Uterus (tissue), 4 donors: ENCODE results near the gene AREL1. TPM values are rescaled to one million over a fixed set of nuclear protein-coding genes. Genes with fewer than 3 reads are reported as not detected.

Experiments used
- DNase-seq, 2 donors: peaks; one replicate each; pipeline ENCODE4 v3.0.0-alpha.2; 2019 to 2020
- H3K27ac ChIP-seq, 2 donors: fragments of 200-600 bp; sonication (generic); 1 replicate in 1 of 2; 2 replicates in 1 of 2; pipeline ENCODE4 v1.5.1; 2016 to 2018
- H3K27me3 ChIP-seq, 2 donors: fragments of 200-600 bp; sonication (generic); one replicate each; pipeline ENCODE4 v1.5.1; 2018 to 2019; ENCODE audit warnings: control low read depth in 1 of 2
- H3K36me3 ChIP-seq, 2 donors: fragments of 200-600 bp; sonication (generic); one replicate each; pipeline ENCODE4 v1.5.1; 2019; ENCODE audit warnings: control low read depth in 1 of 2
- H3K4me1 ChIP-seq, 2 donors: fragments of 200-600 bp; sonication (generic); one replicate each; pipeline ENCODE4 v1.5.1; 2018 to 2019; ENCODE audit warnings: control low read depth in 1 of 2
- H3K4me3 ChIP-seq, 2 donors: fragments of 200-600 bp; sonication (generic); 1 replicate in 1 of 2; 2 replicates in 1 of 2; pipeline ENCODE4 v1.5.1; 2018 to 2019; ENCODE audit warnings: mild to moderate bottlenecking in 1 of 2
- H3K9me3 ChIP-seq, 2 donors: fragments of 200-600 bp; sonication (generic); one replicate each; pipeline ENCODE4 v1.5.1; 2019; ENCODE audit warnings: control low read depth in 1 of 2
- POLR2A ChIP-seq, 2 donors: fragments of 450-650 bp; IDR thresholded peaks; one replicate each; pipeline ENCODE4 v1.6.1; 2016; ENCODE audit warnings: antibody characterized with exemption in 2 of 2, mild to moderate bottlenecking in 1 of 2, moderate library complexity in 1 of 2
- intact Hi-C: fragments of 100-400 bp; cut with DNase I; formaldehyde crosslinking; loops from one replicate; pipeline ENCODE4 v1.15.1; 2023; ENCODE audit warnings: low total_unique reads
- total RNA-seq, 4 donors: library from RNA; depleted of rRNA in 3 of 4; stranded (reverse); fragments of >200 nt in 3 of 4; gene quantifications; one replicate each; pipeline versions ENCODE4 v1.1.0 to v1.2.4, GENCODE V29; 2014 to 2023
- TF ChIP-seq, protein P1 (sequence below), 4 experiments: fragments of 200-600 bp in 2 of 4; fragments of 450-650 bp in 2 of 4; sonication (generic) in 2 of 4; IDR thresholded peaks; one replicate each; pipeline ENCODE4 v1.5.1; 2016 to 2019; ENCODE audit warnings: antibody characterized with exemption in 4 of 4, mild to moderate bottlenecking in 2 of 4, moderate library complexity in 1 of 4
- donor health status: DM: yes; HTN: yes; CAD: no.

AREL1 gene
- total RNA-seq, 4 donors from 2014 or later = 2.1 to 33.8 (median 22.3) TPM

DNA sequence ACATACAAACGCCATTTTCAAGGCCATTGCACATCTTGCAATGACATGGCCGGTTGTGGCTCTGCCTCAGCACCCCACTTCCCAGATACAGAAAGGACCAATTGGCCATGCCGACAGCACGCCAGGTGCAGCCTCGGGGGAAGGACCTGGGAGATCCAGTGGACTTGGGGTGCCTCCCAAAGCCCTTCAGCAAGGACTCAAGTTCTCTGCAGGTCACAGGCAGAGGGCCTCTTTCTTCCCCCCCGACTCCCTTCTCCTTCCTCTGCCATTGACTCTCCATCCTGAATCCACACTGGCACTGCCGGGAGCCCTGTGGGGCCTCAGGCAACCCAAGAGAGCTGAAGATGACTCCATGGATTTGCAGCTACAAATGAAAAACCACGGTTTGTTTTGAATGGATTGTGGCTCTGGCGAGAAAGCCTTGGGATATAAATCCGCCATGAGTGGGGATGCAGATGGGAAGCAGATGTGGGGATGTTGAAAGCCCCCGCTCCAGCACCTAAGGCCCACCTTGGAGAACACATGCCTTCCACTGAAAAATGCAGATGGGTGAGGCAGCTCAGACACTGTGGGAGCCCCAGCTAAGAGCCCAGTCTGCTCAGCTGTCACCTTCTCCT lies 65.7 kb downstream of the AREL1 start:
- Histone ChIP-seq H3K4me3 (no peak overlapping the region), H3K4me1 (peaks cover 6 to 18% of the 10 kb centered on the region in 2 donors), H3K27me3 (no peaks in the 10 kb centered on the region), H3K9me3 (no peaks in the 10 kb centered on the region), H3K27ac (peak overlapping the region in 1 of 2 donors; percentile 8), H3K36me3 (no peaks in the 10 kb centered on the region)
- DNase-seq = no peak
- intact Hi-C loops = no loop called here
- no peak for TF ChIP-seq POLR2A (IDR thresholded peaks at IDR 0.05)
- TF ChIP-seq, protein P1, sequence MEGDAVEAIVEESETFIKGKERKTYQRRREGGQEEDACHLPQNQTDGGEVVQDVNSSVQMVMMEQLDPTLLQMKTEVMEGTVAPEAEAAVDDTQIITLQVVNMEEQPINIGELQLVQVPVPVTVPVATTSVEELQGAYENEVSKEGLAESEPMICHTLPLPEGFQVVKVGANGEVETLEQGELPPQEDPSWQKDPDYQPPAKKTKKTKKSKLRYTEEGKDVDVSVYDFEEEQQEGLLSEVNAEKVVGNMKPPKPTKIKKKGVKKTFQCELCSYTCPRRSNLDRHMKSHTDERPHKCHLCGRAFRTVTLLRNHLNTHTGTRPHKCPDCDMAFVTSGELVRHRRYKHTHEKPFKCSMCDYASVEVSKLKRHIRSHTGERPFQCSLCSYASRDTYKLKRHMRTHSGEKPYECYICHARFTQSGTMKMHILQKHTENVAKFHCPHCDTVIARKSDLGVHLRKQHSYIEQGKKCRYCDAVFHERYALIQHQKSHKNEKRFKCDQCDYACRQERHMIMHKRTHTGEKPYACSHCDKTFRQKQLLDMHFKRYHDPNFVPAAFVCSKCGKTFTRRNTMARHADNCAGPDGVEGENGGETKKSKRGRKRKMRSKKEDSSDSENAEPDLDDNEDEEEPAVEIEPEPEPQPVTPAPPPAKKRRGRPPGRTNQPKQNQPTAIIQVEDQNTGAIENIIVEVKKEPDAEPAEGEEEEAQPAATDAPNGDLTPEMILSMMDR (IDR thresholded peaks at IDR 0.05) = no peak

DNA sequence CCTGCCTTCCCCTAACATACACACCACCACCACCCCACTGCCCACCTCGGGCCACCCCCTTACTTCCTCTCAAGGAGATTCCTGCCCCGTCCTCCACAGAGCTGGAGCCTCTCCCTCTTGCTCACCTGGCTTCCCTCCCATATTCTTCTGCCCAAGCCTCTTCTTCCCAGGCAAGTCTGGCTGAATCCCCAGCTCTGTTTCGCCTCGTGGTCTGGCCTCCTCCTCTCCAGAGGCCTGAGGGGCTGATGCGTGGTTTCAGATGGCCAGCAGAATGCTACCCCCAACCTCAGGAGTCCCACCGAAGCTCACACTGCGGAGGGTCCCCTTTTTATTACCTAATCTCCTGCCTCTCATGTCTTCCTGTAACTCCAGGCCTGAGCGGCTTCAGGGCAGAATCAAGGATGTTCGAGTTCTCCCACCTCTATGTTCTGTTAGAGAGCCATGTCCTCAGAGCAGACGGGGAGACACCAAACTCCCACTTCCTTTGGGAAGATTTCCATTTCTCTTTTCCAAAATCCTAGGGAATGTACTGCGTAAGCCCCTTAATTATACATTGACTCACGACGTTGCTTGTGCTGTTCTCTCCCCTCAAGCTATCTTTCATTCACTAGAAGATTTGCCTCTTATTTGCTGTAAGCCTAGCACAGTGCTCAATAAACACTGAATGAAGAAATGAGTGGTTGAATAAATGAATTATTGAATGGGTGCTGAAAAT lies 67.0 kb downstream of the AREL1 start:
- Histone ChIP-seq H3K27ac (peak overlapping the region; percentile 46 to 71), H3K27me3 (no peaks in the 10 kb centered on the region), H3K4me3 (no peak overlapping the region), H3K9me3 (no peaks in the 10 kb centered on the region), H3K4me1 (peaks cover 6 to 18% of the 10 kb centered on the region in 2 donors), H3K36me3 (no peaks in the 10 kb centered on the region)
- DNase-seq = peak in 1 of 2 donors; percentile 44
- intact Hi-C loops = no loop called here
- no peak for TF ChIP-seq POLR2A (IDR thresholded peaks at IDR 0.05)
- TF ChIP-seq, protein P1 (IDR thresholded peaks at IDR 0.05) = no peak

DNA sequence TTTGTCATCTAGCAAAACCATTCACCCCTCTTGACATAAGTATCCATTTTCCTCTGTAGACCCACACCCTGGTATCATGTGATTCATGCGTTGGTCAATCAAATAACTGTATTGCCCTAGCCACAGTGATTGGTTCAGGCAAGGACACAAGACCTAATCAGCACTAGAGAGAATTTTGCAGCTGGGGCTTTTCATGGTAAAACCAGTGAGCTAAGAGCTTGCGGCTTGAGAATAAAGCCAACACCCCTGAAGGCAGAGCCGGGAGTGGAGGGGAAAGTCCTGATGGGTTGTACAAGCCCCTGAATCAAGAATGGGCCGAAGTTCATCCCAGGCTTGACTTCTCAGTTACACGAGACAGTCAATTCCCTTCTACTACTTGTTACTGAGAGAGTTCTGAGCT lies 67.6 kb downstream of the AREL1 start:
- DNase-seq = no peak
- intact Hi-C loops = no loop called here
- no peaks in the 10 kb centered on the region for H3K27me3 ChIP-seq

DNA sequence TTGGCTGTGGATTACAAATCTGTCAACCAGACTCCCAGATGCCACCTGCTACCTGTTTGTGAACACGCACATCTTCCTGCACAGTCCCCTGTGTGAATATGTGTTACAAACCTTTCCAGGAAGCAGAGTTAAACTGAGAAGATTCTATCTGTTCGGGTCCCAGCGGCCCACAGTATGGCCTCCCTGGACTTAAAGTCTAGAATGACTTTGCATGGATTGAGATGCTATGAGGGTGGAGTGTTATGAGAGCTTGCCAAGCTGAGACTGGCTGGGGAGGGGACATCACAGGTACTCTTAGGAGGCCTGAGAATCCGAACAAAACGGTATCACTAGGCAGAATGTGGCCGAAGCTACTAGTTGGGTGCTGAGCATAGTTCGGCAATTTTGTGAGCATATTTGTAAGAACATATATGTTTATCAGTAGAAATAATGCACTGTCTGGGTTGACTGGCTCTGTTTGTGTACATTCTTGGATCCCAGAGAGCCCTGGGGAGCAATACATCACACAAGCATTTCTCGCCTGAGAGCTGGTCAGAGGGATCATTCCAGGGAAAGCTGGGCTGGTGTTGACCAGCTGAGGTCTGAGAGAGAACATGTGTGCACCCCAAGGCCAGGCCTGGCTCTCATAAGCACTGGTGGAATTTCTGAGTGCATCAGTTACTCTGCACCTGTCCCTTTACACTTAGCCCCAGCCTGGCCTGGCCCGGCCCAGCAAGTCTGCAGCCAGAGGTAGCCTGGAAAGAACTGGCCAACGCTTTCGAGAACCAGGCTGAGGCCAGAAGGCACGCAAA lies 71.1 kb downstream of the AREL1 start:
- no peaks in the 10 kb centered on the region for H3K9me3 ChIP-seq
- intact Hi-C loops = no loop called here
- H3K36me3 ChIP-seq = no peaks in the 10 kb centered on the region
- H3K27ac ChIP-seq = no peak overlapping the region
- DNase-seq = no peak
- no peaks in the 10 kb centered on the region for H3K27me3 ChIP-seq
- no peak for TF ChIP-seq POLR2A (IDR thresholded peaks at IDR 0.05)
- TF ChIP-seq, protein P1 (IDR thresholded peaks at IDR 0.05) = no peak
- no peak overlapping the region for H3K4me3 ChIP-seq
- peaks cover 0 to 2% of the 10 kb centered on the region in 2 donors for H3K4me1 ChIP-seq

More for the DNA sequence above, 67.6 kb downstream of the AREL1 start:
- H3K4me1 ChIP-seq = peaks cover 6 to 18% of the 10 kb centered on the region in 2 donors
- TF ChIP-seq, protein P1 (IDR thresholded peaks at IDR 0.05) = no peak
- no peak for TF ChIP-seq POLR2A (IDR thresholded peaks at IDR 0.05)
- peak overlapping the region; percentile 46 to 71 for H3K27ac ChIP-seq
- no peaks in the 10 kb centered on the region for H3K36me3 ChIP-seq
- H3K9me3 ChIP-seq = no peaks in the 10 kb centered on the region
- no peak overlapping the region for H3K4me3 ChIP-seq
